ENCODE measurements around the gene NXNL1.

DNA sequence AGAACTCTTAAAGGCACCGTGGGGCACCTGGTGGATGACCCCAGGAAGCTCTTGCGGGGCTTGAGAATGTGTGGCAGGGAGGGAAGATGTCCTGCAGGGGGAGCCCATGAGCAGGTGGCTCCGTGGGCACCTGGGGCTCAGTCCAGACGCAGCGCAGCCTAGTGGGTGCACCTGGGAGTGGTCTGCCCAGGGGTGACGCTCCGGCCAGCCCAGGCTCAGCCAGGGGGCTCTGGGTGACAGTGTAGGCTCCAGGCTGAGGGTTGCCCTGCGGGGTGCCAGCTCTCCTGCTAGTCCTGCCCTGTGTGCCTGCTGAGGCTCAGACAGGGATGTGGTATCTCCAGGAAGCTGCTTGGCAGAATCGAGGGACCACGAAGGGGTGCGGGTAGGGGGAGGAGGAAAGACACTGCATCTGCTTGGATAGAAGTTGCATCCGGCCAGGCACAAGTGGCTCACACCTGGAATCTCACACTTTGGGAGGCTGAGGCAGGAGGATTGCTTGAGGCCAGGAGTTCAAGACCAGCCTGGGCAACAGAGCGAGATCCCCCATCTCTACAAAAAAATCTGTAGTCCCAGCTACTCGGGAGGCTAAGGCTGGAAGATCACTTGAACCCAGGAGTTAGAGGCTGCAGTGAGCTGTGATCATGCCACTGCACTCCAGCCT, 35.7 kb upstream of the NXNL1 start:
- TF ChIP-seq ZNF274 (IDR thresholded peaks at IDR 0.05; ENCODE audit: low read depth, low read length) (no peak), YY1 (IDR thresholded peaks at IDR 0.05; ENCODE audit: insufficient read depth, insufficient read length) (no peak), SUZ12 (IDR thresholded peaks at IDR 0.05; ENCODE audit: extremely low read depth, insufficient read depth, insufficient read length) (no peak)

All from NT2/D1 (cell line).